Activated CD4-positive, CD25-positive, alpha-beta regulatory T cell treated with anti-CD3 and anti-CD28 coated beads, Interleukin-2, amount 50 U/mL, for 72 hours (primary cell): ENCODE results near the gene MAN2A2.
"Not testable (repeated sequence)": the region's sequence is repeated elsewhere in the genome, so short reads cannot be mapped to it uniquely, and the experiment has no call there.

ENCODE experiments used
- DNase-seq: peaks from one replicate; pipeline ENCODE4 v3.0.0; 2021

Gene MAN2A2

GRCh38 chr15:90884719-90885431, 18.2 kb upstream of the MAN2A2 start:
- DNase-seq: no peak

- peak; percentile 86 for DNase-seq
Measured at GRCh38 chr15:90885432-90886290, 17.4 kb upstream of the MAN2A2 start.

- no peak for DNase-seq
Measured at GRCh38 chr15:90886291-90886614, 16.8 kb upstream of the MAN2A2 start.

- DNase-seq: no peak
Measured at GRCh38 chr15:90887037-90887481, 16.0 kb upstream of the MAN2A2 start.

- DNase-seq: no peak
Measured at GRCh38 chr15:90889313-90889730, 13.8 kb upstream of the MAN2A2 start.

- no peak for DNase-seq
Measured at GRCh38 chr15:90889736-90890456, 13.2 kb upstream of the MAN2A2 start.

- no peak for DNase-seq
Measured at GRCh38 chr15:90890839-90891238, 12.3 kb upstream of the MAN2A2 start.

GRCh38 chr15:90891346-90891949, 11.7 kb upstream of the MAN2A2 start:
- DNase-seq: no peak

GRCh38 chr15:90892023-90892422, 11.1 kb upstream of the MAN2A2 start:
- DNase-seq: no peak

GRCh38 chr15:90892498-90893174, 10.5 kb upstream of the MAN2A2 start:
- no peak for DNase-seq

GRCh38 chr15:90893175-90894090, 9.7 kb upstream of the MAN2A2 start:
- no peak for DNase-seq

- no peak for DNase-seq
Measured at GRCh38 chr15:90895571-90896117, 7.5 kb upstream of the MAN2A2 start.

GRCh38 chr15:90897131-90897655, 5.9 kb upstream of the MAN2A2 start:
- not testable (repeated sequence) for DNase-seq

GRCh38 chr15:90901175-90902039, 1.7 kb upstream of the MAN2A2 start:
- no peak for DNase-seq

GRCh38 chr15:90902040-90902839, 862 bp upstream of the MAN2A2 start:
- peak; percentile 77 for DNase-seq

GRCh38 chr15:90903733-90904536, 833 bp downstream of the MAN2A2 start:
- no peak for DNase-seq

GRCh38 chr15:90904746-90905145, 1.6 kb downstream of the MAN2A2 start:
- DNase-seq: no peak
